Body of pancreas (tissue), 4 donors: ENCODE data around the gene ZNF423.

ENCODE experiments used
- CTCF ChIP-seq, 7 experiments: fragments of 450-650 bp in 4 of 7; fragments of 200-600 bp in 3 of 7; sonication (generic) in 3 of 7; IDR thresholded peaks; one replicate each; pipeline ENCODE4 v1.5.1; 2016 to 2019; ENCODE audit warnings: antibody characterized with exemption in 7 of 7
- POLR2A ChIP-seq, 3 donors: fragments of 450-650 bp; IDR thresholded peaks; one replicate each; pipeline ENCODE4 v1.6.1; 2016; ENCODE audit warnings: antibody characterized with exemption in 3 of 3, mild to moderate bottlenecking in 2 of 3

GRCh38 chr16:49737541-49737940 is 118.4 kb downstream of the ZNF423 start:
- TF ChIP-seq CTCF (IDR thresholded peaks at IDR 0.05) (no peak), POLR2A (IDR thresholded peaks at IDR 0.05) (no peak)
